T-helper 9 cell (primary cell): Measurements from ENCODE around the gene URM1.

Source experiments
- DNase-seq: peaks from one replicate; pipeline ENCODE4 v3.0.0-alpha.2; 2020

Gene URM1

DNA sequence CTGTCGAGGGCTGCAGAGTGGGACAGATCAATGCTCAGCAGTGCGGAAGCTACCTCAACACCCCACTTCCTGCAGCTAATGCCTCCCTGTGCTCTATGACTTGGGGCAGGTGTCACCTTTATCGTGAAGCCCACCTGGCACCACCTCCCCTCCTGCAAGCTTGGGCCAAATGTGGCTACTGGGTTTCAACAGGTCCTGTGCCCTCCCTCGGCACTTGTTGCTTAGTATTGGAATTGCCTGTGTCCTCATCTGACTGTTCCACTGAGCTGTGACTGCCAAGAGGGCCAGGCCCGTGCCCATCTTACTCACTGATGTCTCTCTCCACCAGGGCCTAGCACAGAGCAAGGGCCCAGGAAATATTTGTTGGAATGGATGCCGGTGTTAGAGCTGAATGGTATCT lies 21.4 kb upstream of the URM1 start:
- no peak for DNase-seq

- DNase-seq = no peak
Measured at GRCh38 chr9:128355451-128355850, 15.7 kb upstream of the URM1 start.

GRCh38 chr9:128358090-128358489 lies 13.1 kb upstream of the URM1 start:
- DNase-seq = no peak

DNA sequence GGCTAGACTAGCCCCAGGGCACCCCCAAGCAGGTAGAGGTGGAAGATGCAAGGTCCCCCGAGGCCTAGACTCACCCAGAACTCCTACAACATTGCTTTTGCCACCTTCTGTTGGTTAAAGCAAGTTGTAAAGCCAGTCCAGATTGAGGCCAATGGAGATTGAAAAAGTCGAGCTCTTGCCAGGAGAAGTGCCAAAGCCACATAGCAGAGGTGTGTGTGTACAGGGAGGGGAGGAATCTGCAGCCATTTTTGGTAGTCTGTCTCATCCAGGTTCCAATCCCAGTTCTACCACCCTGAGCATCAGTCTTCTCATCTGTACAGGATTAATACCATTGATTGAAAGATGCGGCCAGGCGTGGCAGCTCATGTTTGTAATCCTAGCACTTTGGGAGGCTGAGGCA lies 12.3 kb upstream of the URM1 start:
- no peak for DNase-seq

DNA sequence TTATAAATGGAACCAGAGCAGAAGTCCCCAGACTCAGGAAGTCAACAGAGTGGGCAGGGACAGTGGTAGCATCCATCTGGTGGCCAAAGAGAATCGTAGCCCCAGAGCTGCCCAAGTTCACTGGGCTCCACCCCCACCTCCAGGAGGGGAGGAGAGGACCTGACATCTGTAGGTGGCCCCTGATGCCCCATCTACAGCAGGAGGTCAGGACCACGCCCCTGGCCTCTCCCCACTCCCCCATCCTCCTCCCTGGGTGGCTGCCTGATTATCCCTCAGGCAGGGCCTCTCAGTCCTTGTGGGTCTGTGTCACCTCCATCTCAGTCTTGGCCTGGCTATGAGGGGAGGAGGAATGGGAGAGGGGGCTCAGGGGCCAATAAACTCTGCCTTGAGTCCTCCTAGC lies 10.3 kb upstream of the URM1 start:
- no peak for DNase-seq

DNA sequence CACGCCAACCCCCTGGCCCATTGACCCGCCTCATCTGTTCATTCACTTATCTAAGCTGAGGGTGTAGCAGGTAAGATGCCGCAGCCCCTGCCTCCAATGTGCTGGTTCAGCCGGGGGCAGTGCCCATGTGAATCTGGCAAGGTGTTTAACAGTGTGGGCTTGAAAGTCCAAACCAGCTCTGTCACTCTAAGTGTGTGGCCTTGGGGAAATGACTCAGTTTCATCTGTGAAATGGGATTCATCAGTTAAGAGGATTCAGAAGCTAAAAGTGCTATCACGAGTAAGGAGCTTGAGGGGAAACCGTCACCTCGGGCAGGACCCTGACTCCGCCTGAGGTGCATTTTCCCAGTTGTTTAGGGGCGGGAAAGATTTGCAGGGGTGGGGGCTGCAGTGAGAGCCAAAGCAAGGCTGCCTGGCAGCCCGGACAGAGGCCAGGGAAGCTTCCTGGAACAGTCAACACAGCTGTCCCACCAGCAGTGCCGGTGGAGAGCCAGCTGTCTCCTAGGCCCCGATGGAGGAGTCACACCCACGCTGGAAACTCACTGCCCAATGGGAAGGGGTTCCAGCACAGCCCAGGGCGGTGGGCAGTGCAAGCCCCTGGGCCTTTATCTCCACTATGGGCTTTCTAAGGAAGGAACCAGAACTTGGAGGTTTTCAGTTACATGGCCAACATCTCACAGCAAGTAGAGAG lies 9.7 kb upstream of the URM1 start:
- no peak for DNase-seq

GRCh38 chr9:128361986-128362646 lies 9.1 kb upstream of the URM1 start:
- DNase-seq = peak; percentile 53

GRCh38 chr9:128362774-128363173 lies 8.4 kb upstream of the URM1 start:
- no peak for DNase-seq

DNA sequence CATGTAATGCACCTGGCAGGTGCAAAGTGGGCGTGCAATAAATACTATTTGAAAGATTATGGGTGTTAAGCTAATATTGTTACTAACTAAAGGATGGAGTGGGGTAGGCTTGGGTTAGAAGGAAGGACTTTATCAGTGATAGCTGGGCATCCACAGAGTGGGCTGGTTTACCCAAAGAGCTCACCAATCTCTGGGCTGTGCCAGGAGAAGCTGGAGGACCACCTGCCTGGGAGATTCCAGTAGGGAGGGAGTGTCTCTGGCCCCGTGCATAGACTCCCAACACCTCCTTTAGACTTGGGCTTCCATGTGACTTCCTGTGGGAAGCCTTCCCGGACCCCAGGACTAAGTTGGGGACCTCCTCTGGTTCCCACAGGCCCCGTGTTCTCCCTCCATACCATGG lies 5.6 kb upstream of the URM1 start:
- no peak for DNase-seq

DNA sequence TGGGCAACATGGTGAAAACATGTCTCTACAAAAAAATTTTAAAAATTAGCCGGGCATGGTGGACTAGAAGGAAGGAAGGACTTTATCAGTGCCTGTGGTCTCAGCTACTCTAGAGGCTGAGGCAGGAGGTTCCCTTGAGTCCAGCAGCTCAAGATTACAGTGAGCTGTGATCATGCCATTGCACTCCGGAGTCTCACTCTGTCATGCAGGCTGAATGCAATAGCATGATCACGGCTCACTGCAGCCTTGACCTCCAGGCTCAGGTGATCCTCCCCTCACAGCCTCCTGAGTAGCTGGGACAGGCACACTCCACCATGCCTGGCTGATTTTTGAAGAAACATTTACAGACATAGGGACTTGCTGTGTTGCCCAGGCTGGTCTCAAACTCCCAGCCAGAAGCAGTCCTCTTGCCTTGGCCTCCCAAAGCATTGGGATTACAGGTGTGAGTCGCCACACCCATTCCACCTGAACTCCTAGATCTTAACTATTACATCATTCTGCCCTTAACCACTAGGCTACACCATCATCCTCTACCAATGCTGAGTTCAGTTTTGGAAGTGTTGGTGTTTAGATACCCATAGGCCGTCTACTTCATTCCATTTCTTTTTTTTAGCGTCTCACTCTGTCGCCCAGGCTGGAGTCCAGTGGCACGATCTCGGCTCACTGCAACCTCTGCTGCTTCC lies 2.0 kb upstream of the URM1 start:
- DNase-seq = no peak

DNA sequence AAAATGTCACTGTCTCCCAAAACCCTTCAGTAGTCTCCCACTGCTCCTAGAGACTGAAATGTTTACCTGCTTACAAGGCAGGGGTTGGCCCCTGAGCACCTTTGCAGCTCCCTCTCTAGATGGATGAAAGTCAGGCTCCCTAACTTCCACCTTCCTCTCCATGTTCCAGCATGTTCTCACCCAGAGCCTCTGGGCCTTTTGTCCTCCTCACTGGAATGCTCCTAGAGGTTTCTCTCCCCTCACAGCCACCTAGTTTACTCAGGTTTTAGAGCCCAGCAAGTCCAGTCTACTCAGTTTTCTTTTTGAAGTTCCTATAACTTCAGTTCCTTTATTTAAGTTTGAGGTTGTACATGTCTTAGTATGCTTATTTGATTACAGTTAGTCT lies 815 bp upstream of the URM1 start:
- DNase-seq = no peak

- DNase-seq = no peak
Measured at GRCh38 chr9:128371630-128372117, 500 bp downstream of the URM1 start.

- no peak for DNase-seq
Measured at GRCh38 chr9:128372188-128372641, 1.0 kb downstream of the URM1 start.

- no peak for DNase-seq
Measured at GRCh38 chr9:128372784-128373183, 1.6 kb downstream of the URM1 start.

- no peak for DNase-seq
Measured at GRCh38 chr9:128374221-128374675, 3.1 kb downstream of the URM1 start.

- no peak for DNase-seq
Measured at GRCh38 chr9:128375865-128376264, 4.7 kb downstream of the URM1 start.

DNA sequence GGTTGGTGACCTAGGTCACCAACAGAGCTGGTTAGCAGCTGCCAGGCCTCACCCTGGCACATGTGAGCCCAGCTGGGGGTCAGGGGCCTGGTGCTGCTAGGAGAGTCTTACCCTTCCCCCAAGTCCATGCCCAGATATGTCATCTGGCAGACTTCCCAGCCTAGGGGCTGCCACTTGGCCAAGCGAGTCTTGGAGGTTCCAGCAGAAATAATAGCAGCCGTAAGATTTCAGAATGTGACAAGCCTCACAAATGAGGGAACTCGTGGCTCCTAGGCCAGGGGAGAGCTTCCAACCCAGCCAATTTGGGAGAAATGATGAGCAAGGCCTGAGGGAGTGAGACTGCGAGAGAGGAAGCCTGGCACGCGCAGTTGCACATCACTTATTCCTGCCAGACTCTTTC lies 11.1 kb downstream of the URM1 start:
- DNase-seq = no peak

- no peak for DNase-seq
Measured at GRCh38 chr9:128383007-128383753, 12.0 kb downstream of the URM1 start.

- DNase-seq = no peak
Measured at GRCh38 chr9:128383791-128384190, 12.6 kb downstream of the URM1 start.

DNA sequence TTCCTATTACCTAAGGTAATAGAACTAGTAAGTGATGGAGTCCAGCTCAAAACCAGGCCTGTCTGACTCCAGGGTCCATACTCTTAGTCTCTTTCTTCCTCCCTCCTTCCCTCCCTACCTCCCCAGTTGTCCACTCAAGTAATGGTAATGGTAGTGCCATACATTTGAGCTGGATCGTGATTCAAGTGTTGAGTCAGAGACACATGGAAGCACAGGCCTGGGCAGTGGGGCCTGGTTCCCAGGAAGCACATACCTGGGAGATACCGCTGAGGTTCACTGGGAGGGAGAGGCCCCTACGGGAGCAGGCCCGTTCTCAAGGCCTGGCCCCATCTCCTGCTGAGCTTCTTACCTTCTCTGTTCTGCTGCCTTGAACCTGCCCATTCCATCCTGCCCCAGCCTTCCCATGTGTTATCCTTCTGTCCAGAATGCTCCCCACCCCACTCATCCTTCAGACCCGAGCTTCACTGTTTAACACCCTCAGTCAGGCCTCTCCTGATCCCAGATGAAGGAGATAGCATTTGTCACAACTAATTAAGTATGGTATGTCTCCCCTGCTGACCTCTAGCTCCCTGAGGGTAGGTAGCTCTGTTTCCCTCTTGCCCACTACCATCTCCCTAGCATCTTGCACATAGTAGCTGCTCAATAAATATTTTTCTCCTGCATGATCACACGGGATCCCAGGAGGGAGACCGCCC lies 13.8 kb downstream of the URM1 start:
- no peak for DNase-seq

DNA sequence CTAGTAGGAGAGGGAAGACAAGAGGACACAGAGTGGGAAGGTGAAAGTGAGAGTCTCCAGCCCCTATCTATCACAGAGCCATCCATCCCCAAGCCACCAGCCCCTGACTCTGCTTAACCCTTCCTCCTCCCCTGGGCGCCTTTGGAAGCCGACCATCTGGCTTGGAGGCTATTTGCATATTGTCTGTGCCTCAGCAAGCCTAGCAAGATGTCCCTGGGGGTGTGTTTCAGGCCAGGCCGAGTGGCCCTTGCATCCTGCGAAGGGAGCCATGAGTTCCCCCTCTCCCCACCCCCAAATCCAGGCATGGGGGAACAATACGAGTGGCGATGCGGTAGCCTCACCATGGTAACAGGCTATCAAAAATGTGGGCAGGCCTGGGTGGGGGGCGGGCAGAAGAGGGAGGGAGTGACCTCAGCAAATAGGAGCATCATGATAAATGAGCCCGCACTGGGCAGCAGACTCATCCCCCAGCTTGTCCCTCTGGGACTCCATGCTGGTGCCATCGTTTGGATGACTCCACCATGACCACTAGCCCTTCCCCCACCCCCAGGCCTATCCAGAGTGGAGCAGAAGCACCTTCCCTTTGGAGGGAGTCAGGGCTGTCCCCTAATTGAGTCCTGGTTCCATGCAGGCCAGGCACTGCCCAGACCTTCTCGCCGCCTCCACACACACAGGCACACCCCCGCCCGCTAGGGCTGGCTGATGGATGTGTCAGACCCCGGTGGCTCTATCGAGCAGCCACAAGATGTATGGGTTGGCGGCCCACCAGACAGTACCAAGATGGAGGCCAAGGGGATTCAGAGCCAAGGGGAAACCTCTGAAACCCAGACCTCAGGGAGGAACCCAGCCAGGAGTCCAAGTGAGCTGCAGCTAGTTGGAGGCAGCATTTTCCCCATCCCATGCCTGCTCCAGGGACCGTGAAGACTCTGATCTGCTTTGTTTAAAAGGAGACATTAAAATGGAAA lies 14.6 kb downstream of the URM1 start:
- DNase-seq = no peak
